K562 (cell line): ENCODE data around the gene TNP1. TPM values are rescaled to one million over a fixed set of nuclear protein-coding genes. Genes with fewer than 3 reads are reported as not detected.

Experiments used
- COPS2 ChIP-seq: fragments of 450-650 bp; conservative IDR thresholded peaks from 2 replicates; pipeline ENCODE4 v1.6.1; 2016; ENCODE audit warnings: mild to moderate bottlenecking, moderate library complexity
- E2F6 ChIP-seq, 2 experiments: IDR thresholded peaks; 2 replicates each; pipeline ENCODE4 v1.6.1; 2011; ENCODE audit warnings: borderline replicate concordance in 1 of 2, control low read depth in 1 of 2, low read depth in 1 of 2, low read length in 1 of 2, mild to moderate bottlenecking in 1 of 2, mixed read lengths in 1 of 2, moderate library complexity in 1 of 2; ENCODE audit not compliant: insufficient read depth in 1 of 2, insufficient read length in 1 of 2, poor library complexity in 1 of 2, severe bottlenecking in 1 of 2; ENCODE audit errors: extremely low read depth in 1 of 2
- IRF2 ChIP-seq: sonication (generic); formaldehyde crosslinking; IDR thresholded peaks from 2 replicates; pipeline ENCODE4 v1.8.1; 2022; ENCODE audit warnings: mild to moderate bottlenecking, missing genetic modification reagents
- JUN ChIP-seq, 2 experiments: sonication (generic) in 1 of 2; formaldehyde crosslinking in 1 of 2; IDR thresholded peaks; 2 replicates each; pipeline versions ENCODE4 v1.6.1 to v1.8.0; 2012 to 2022; ENCODE audit warnings: borderline replicate concordance in 2 of 2, mild to moderate bottlenecking in 2 of 2, improper control_type of control experiment in 1 of 2, low read depth in 1 of 2, low read length in 1 of 2, missing genetic modification reagents in 1 of 2
- KDM4B ChIP-seq, 2 experiments: fragments of 450-650 bp in 1 of 2; sonication (generic) in 1 of 2; IDR thresholded peaks; 2 replicates each; pipeline ENCODE4 v1.6.1; 2016 to 2017; ENCODE audit warnings: borderline replicate concordance in 2 of 2, antibody characterized with exemption in 1 of 2, low read depth in 1 of 2, mild to moderate bottlenecking in 1 of 2
- KLF10 ChIP-seq: fragments of 250-450 bp; sonication (Bioruptor Pico); IDR thresholded peaks from 2 replicates; pipeline ENCODE4 v1.6.1; 2021; ENCODE audit warnings: matching md5 sums
- MAFG ChIP-seq: fragments of 450-650 bp; conservative IDR thresholded peaks from 2 replicates; pipeline ENCODE4 v1.6.1; 2016; ENCODE audit warnings: missing genetic modification characterization, missing compliant biosample characterization
- MAX ChIP-seq: sonication (generic); formaldehyde crosslinking; IDR thresholded peaks from 2 replicates; pipeline ENCODE4 v1.9.0; 2022; ENCODE audit warnings: mild to moderate bottlenecking, missing genetic modification reagents
- NCOA1 ChIP-seq: fragments of 450-650 bp; IDR thresholded peaks from 2 replicates; pipeline ENCODE4 v1.6.1; 2016; ENCODE audit warnings: low read depth
- NFIC ChIP-seq: fragments of 450-650 bp; IDR thresholded peaks from 2 replicates; pipeline ENCODE4 v1.6.1; 2017; ENCODE audit warnings: mild to moderate bottlenecking, inconsistent platforms
- NFYB ChIP-seq: IDR thresholded peaks from 2 replicates; pipeline ENCODE4 v1.6.1; 2011; ENCODE audit warnings: mild to moderate bottlenecking, moderate library complexity; ENCODE audit not compliant: insufficient read length; ENCODE audit errors: extremely low read depth
- NR1H2 ChIP-seq: sonication (generic); formaldehyde crosslinking; IDR thresholded peaks from 2 replicates; pipeline ENCODE4 v1.4.0; 2020; ENCODE audit warnings: mild to moderate bottlenecking, missing genetic modification reagents
- NR2C1 ChIP-seq, 2 experiments: fragments of 450-650 bp; IDR thresholded peaks; 2 replicates each; pipeline ENCODE4 v1.6.1; 2017; ENCODE audit warnings: mild to moderate bottlenecking in 2 of 2, antibody characterized with exemption in 1 of 2, inconsistent platforms in 1 of 2, missing compliant biosample characterization in 1 of 2, missing genetic modification characterization in 1 of 2
- PYGO2 ChIP-seq: fragments of 450-650 bp; IDR thresholded peaks from 2 replicates; pipeline ENCODE4 v1.6.1; 2016; ENCODE audit warnings: mild to moderate bottlenecking, missing genetic modification characterization, moderate library complexity, missing compliant biosample characterization
- SNAPC5 ChIP-seq: fragments of 250-450 bp; sonication (Bioruptor Pico); IDR thresholded peaks from 2 replicates; pipeline ENCODE4 v1.8.0; 2021; ENCODE audit warnings: moderate library complexity, mild to moderate bottlenecking, inconsistent platforms
- TCF3 ChIP-seq: sonication (generic); formaldehyde crosslinking; IDR thresholded peaks from 2 replicates; pipeline ENCODE4 v1.4.0; 2020; ENCODE audit warnings: mild to moderate bottlenecking, missing genetic modification reagents
- TSHZ1 ChIP-seq: fragments of 250-450 bp; sonication (Bioruptor Pico); IDR thresholded peaks from 2 replicates; pipeline ENCODE4 v1.4.0; 2020; ENCODE audit warnings: mild to moderate bottlenecking, moderate library complexity
- ZBTB9 ChIP-seq: fragments of 450-650 bp; formaldehyde crosslinking; IDR thresholded peaks from 2 replicates; pipeline ENCODE4 v1.4.0; 2020; ENCODE audit warnings: mild to moderate bottlenecking, moderate library complexity
- ZNF253 ChIP-seq: fragments of 250-450 bp; sonication (Bioruptor Pico); conservative IDR thresholded peaks from 2 replicates; pipeline ENCODE4 v1.6.1; 2021; ENCODE audit warnings: mild to moderate bottlenecking
- ZNF274 ChIP-seq: IDR thresholded peaks from 2 replicates; pipeline ENCODE4 v1.6.1; 2011; ENCODE audit warnings: low read depth, mild to moderate bottlenecking, low read length, moderate library complexity, borderline replicate concordance
- ZNF444 ChIP-seq: fragments of 250-450 bp; sonication (Bioruptor Pico); IDR thresholded peaks from 2 replicates; pipeline ENCODE4 v1.4.0; 2020; ENCODE audit warnings: mild to moderate bottlenecking, moderate library complexity
- polyA plus RNA-seq, 8 experiments: library from polyadenylated mRNA; depleted of rRNA in 4 of 8; stranded (reverse) in 5 of 8; unstranded in 3 of 8; fragments of >200 nt; fragmentation: Nextera tagmentation in 2 of 8; fragmentation: Illumina TruSeq in 1 of 8; extraction: Ambion mirVana in 2 of 8; extraction: Trizol in 1 of 8; gene quantifications; 2 replicates each; pipeline versions ENCODE4 v1.2.1 to v1.2.3, GENCODE V29; 2011 to 2014; ENCODE audit warnings: inconsistent platforms in 1 of 8, missing spikeins in 1 of 8
- total RNA-seq, 7 experiments: library from RNA; depleted of rRNA in 6 of 7; stranded (reverse); fragments of >200 nt in 6 of 7; fragmentation: Illumina TruSeq in 2 of 7; extraction: Trizol in 2 of 7; gene quantifications; 2 replicates each; pipeline versions ENCODE4 v1.2.1 to v1.2.3, GENCODE V29; 2011 to 2021; ENCODE audit warnings: low replicate concordance in 1 of 7

The TNP1 gene
- total and polyA plus RNA-seq, 9 of the 15 experiments (the other 6 are each of a cell fraction or from before 2014, with no cell fraction given): not detected

- TF ChIP-seq TCF3 (CRISPR knock-in tag) (peak; percentile 34; the same call in 1 of the 2 replicates), COPS2 (no peak), SNAPC5 (no peak), ZBTB9 (CRISPR knock-in tag) (no peak), JUN (IDR thresholded peaks at IDR 0.05; ENCODE audit: borderline replicate concordance, low read depth, low read length) (no peak), JUN (CRISPR knock-in tag; IDR thresholded peaks at IDR 0.05; ENCODE audit: borderline replicate concordance) (no peak), NCOA1 (peak; percentile 79), NFIC (peak; percentile 68; the same call in 1 of the 2 replicates), MAX (no peak), ZNF444 (CRISPR knock-in tag) (no peak), NFYB (no peak), E2F6 (IDR thresholded peaks at IDR 0.05; ENCODE audit: borderline replicate concordance in 1 of 2, extremely low read depth in 1 of 2, insufficient read depth in 1 of 2, insufficient read length in 1 of 2, low read depth in 1 of 2, low read length in 1 of 2, poor library complexity in 1 of 2, severe bottlenecking in 1 of 2) (peak in 1 of 2 experiments; percentile 34), TSHZ1 (CRISPR knock-in tag) (0 out of 2 replicates have a peak, but pooled peaks have one; percentile 9), IRF2 (CRISPR knock-in tag) (no peak), KDM4B (IDR thresholded peaks at IDR 0.05; ENCODE audit: borderline replicate concordance in 2 of 2, low read depth in 1 of 2) (no peak), NR2C1 (IDR thresholded peaks at IDR 0.05) (no peak), NR2C1 (tag; IDR thresholded peaks at IDR 0.05) (0 out of 2 replicates have a peak, but pooled peaks have one; percentile 13), ZNF253 (CRISPR knock-in tag) (no peak), ZNF274 (no peak), PYGO2 (tag) (no peak), KLF10 (CRISPR knock-in tag) (no peak), MAFG (no peak), NR1H2 (no peak)
Measured at GRCh38 chr2:216880509-216881184, 20.8 kb upstream of the TNP1 start (continued).
